ENCODE measurements around the gene CARS2.

Gene CARS2

DNA sequence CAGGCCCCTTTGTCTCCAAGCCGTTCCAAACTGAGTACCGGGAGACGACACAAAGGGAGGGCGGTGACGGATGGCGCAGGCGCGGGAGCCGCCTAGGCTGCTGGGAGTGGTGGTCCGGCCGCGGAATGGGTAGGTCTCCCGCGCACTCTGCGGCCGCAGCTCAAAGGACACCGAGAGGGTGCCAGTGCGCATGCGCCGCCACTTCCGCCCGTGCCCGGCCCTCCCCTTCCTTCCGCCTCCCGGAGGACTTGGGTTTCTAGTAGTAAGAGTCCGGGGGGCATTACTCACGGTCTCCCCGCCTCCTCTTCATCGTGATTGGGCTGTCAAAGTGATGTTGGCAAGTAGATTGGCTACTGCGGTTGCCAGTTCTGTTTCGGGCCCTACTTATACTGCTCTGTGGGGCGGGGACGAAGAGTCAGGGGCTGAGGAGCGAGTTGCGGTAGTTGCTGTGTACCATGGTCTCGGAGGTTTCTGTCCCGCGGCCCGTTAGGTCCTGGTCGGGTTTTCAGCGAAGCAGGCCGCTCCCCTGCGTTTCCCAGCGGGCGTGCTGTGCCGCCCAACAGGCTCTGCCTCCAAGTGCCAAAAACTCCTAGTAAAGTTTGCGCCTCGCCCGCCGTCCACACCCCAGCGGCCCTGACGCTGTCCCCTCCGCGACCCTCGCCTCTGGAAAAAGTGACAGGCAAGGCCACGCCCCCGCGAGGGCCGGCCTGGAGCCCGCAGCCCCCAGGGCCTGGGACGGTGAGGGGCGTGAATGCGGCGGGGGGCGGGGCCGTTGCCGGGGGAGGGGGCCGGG is 7.1 kb upstream of the CARS2 start:
- Histone ChIP-seq H2BK5ac (ENCODE audit: low read depth, low read length, poor library complexity) (peak overlapping the region; percentile 98), H2BK120ac (ENCODE audit: insufficient read depth, low read length, poor library complexity) (peak overlapping the region; percentile 98), H3K79me2 (ENCODE audit: control insufficient read depth, insufficient read depth, low read length, poor library complexity) (peaks cover 28% of the 10 kb centered on the region), H3K14ac (ENCODE audit: low read length) (peak overlapping the region; percentile 99), H3K4me1 (ENCODE audit: control insufficient read depth in 1 of 2, insufficient read depth in 2 of 2, low read length in 2 of 2) (peaks cover 0 to 3% of the 10 kb centered on the region in 2 experiments), H2BK12ac (ENCODE audit: low read length) (peak overlapping the region; percentile 66), H3K23ac (ENCODE audit: low read length) (peak overlapping the region; percentile 47), H3K79me1 (ENCODE audit: low read length) (peaks cover 28% of the 10 kb centered on the region), H3K18ac (ENCODE audit: low read length) (peak overlapping the region; percentile 99), H3K4ac (ENCODE audit: low read depth, low read length) (peak overlapping the region; percentile 88), H3K27ac (ENCODE audit: low read depth, low read length) (peak overlapping the region; percentile 99), H2AK5ac (ENCODE audit: low read length) (peak overlapping the region; percentile 99), H3K27me3 (ENCODE audit: insufficient read depth, low read length) (no peaks in the 10 kb centered on the region), H2AFZ (ENCODE audit: insufficient read depth, low read length, poor library complexity) (peak overlapping the region; percentile 96), H3K4me2 (ENCODE audit: low read length) (peak overlapping the region; percentile 99), H4K8ac (ENCODE audit: low read depth, low read length) (peak overlapping the region; percentile 95), H3K9me3 (ENCODE audit: insufficient read depth, low read depth, low read length) (no peaks in the 10 kb centered on the region), H3K36me3 (ENCODE audit: control insufficient read depth in 1 of 2, insufficient read depth in 2 of 2, low read length in 2 of 2) (no peaks in the 10 kb centered on the region), H3K4me3 (ENCODE audit: low read depth, low read length) (peak overlapping the region; percentile 89), H3K9ac (ENCODE audit: low read length) (peak overlapping the region; percentile 100), H4K91ac (ENCODE audit: low read depth, low read length) (peak overlapping the region; percentile 99), H4K12ac (ENCODE audit: low read depth, low read length) (peak overlapping the region; percentile 95)
- no CpG with 5 or more reads among the region's 68 CpGs for WGBS (ENCODE audit: extremely low coverage, insufficient coverage, insufficient read length)
- peak; percentile 99 to 100 for DNase-seq

GRCh38 chr13:110712081-110712848 is 6.3 kb upstream of the CARS2 start:
- H3K27ac ChIP-seq (ENCODE audit: low read depth, low read length), result peak overlapping the region; percentile 95
- H3K9ac ChIP-seq (ENCODE audit: low read length), result peak overlapping the region; percentile 100
- peak overlapping the region; percentile 88 for H3K4ac ChIP-seq (ENCODE audit: low read depth, low read length)
- peak overlapping the region; percentile 96 for H2AFZ ChIP-seq (ENCODE audit: insufficient read depth, low read length, poor library complexity)
- H3K36me3 ChIP-seq (ENCODE audit: control insufficient read depth in 1 of 2, insufficient read depth in 2 of 2, low read length in 2 of 2), result no peaks in the 10 kb centered on the region
- peak overlapping the region; percentile 89 for H3K4me3 ChIP-seq (ENCODE audit: low read depth, low read length)
- H3K4me2 ChIP-seq (ENCODE audit: low read length), result peak overlapping the region; percentile 90
- H3K23ac ChIP-seq (ENCODE audit: low read length), result peak overlapping the region; percentile 47
- H3K79me1 ChIP-seq (ENCODE audit: low read length), result peaks cover 28% of the 10 kb centered on the region
- peak overlapping the region; percentile 97 for H4K91ac ChIP-seq (ENCODE audit: low read depth, low read length)
- H3K18ac ChIP-seq (ENCODE audit: low read length), result peak overlapping the region; percentile 77
- peak overlapping the region; percentile 88 for H2BK120ac ChIP-seq (ENCODE audit: insufficient read depth, low read length, poor library complexity)
- DNase-seq, result peak; percentile 82 to 93
- no CpG with 5 or more reads among the region's 58 CpGs for WGBS (ENCODE audit: extremely low coverage, insufficient coverage, insufficient read length)
- H3K4me1 ChIP-seq (ENCODE audit: control insufficient read depth in 1 of 2, insufficient read depth in 2 of 2, low read length in 2 of 2), result peaks cover 0 to 3% of the 10 kb centered on the region in 2 experiments
- H4K12ac ChIP-seq (ENCODE audit: low read depth, low read length), result peak overlapping the region; percentile 86
- peak overlapping the region; percentile 90 for H3K14ac ChIP-seq (ENCODE audit: low read length)
- H4K8ac ChIP-seq (ENCODE audit: low read depth, low read length), result peak overlapping the region; percentile 89
- H2AK5ac ChIP-seq (ENCODE audit: low read length), result peak overlapping the region; percentile 31
- H3K27me3 ChIP-seq (ENCODE audit: insufficient read depth, low read length), result no peaks in the 10 kb centered on the region
- peaks cover 26% of the 10 kb centered on the region for H3K79me2 ChIP-seq (ENCODE audit: control insufficient read depth, insufficient read depth, low read length, poor library complexity)
- H2BK12ac ChIP-seq (ENCODE audit: low read length), result no peak overlapping the region
- H3K9me3 ChIP-seq (ENCODE audit: insufficient read depth, low read depth, low read length), result no peaks in the 10 kb centered on the region
- peak overlapping the region; percentile 94 for H2BK5ac ChIP-seq (ENCODE audit: low read depth, low read length, poor library complexity)

DNA sequence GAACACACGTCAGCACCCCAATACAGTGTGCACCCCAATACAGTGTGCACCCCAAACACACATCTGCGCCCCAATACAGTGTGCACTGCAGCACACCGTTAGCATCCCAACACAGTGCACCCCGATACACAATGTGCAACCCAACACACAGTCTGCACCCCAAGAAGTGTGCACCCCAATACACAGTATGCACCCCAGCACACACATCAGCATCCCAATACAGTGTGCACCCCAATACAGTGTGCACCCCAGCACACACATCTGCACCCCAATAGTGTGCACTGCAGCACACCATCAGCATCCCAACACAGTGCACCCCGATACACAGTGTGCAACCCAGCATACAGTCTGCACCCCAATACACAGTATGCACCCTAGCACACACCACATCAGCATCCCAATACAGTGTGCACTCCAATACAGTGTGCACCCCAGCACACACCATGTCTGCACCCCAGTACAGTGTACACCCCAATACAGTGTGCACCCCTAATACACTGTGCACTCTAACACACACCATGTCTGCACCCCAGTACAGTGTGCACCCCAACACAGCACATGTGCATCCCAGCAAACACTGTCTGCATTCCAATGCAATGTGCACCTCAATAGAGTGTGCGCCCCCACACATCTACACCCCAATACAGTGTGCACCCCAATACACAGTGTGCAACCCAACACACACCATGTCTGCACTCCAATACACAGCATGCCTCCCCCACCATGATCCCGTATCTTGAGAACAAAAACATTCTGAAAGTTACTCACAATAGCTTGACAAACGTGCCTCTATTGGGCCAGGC is 855 bp upstream of the CARS2 start:
- H2AK5ac ChIP-seq (ENCODE audit: low read length), result no peak overlapping the region
- peak overlapping the region; percentile 86 for H3K4me2 ChIP-seq (ENCODE audit: low read length)
- peaks cover 3% of the 10 kb centered on the region for H3K79me1 ChIP-seq (ENCODE audit: low read length)
- H3K9ac ChIP-seq (ENCODE audit: low read length), result peak overlapping the region; percentile 75
- peaks cover 7% of the 10 kb centered on the region for H3K9me3 ChIP-seq (ENCODE audit: insufficient read depth, low read depth, low read length)
- H4K8ac ChIP-seq (ENCODE audit: low read depth, low read length), result peak overlapping the region; percentile 5
- H3K4me1 ChIP-seq (ENCODE audit: control insufficient read depth in 1 of 2, insufficient read depth in 2 of 2, low read length in 2 of 2), result peaks cover 3 to 13% of the 10 kb centered on the region in 2 experiments
- no CpG with 5 or more reads among the region's 8 CpGs for WGBS (ENCODE audit: extremely low coverage, insufficient coverage, insufficient read length)
- H3K4ac ChIP-seq (ENCODE audit: low read depth, low read length), result no peak overlapping the region
- H3K18ac ChIP-seq (ENCODE audit: low read length), result no peak overlapping the region
- H2BK5ac ChIP-seq (ENCODE audit: low read depth, low read length, poor library complexity), result no peak overlapping the region
- peaks cover 0 to 6% of the 10 kb centered on the region in 2 experiments for H3K36me3 ChIP-seq (ENCODE audit: control insufficient read depth in 1 of 2, insufficient read depth in 2 of 2, low read length in 2 of 2)
- peak overlapping the region; percentile 21 for H3K27ac ChIP-seq (ENCODE audit: low read depth, low read length)
- H3K27me3 ChIP-seq (ENCODE audit: insufficient read depth, low read length), result no peaks in the 10 kb centered on the region
- peaks cover 3% of the 10 kb centered on the region for H3K79me2 ChIP-seq (ENCODE audit: control insufficient read depth, insufficient read depth, low read length, poor library complexity)
- peak overlapping the region; percentile 100 for H3K23ac ChIP-seq (ENCODE audit: low read length)
- no peak overlapping the region for H2BK120ac ChIP-seq (ENCODE audit: insufficient read depth, low read length, poor library complexity)
- H3K14ac ChIP-seq (ENCODE audit: low read length), result peak overlapping the region; percentile 12
- H3K4me3 ChIP-seq (ENCODE audit: low read depth, low read length), result peak overlapping the region; percentile 73
- peak; percentile 42 to 68 for DNase-seq
- H2BK12ac ChIP-seq (ENCODE audit: low read length), result no peak overlapping the region
- no peak overlapping the region for H4K91ac ChIP-seq (ENCODE audit: low read depth, low read length)
- no peak overlapping the region for H2AFZ ChIP-seq (ENCODE audit: insufficient read depth, low read length, poor library complexity)
- no peak overlapping the region for H4K12ac ChIP-seq (ENCODE audit: low read depth, low read length)

- H3K27me3 ChIP-seq (ENCODE audit: insufficient read depth, low read length), result no peaks in the 10 kb centered on the region
- H3K14ac ChIP-seq (ENCODE audit: low read length), result peak overlapping the region; percentile 80
- H2AFZ ChIP-seq (ENCODE audit: insufficient read depth, low read length, poor library complexity), result peak overlapping the region; percentile 95
- peaks cover 7% of the 10 kb centered on the region for H3K9me3 ChIP-seq (ENCODE audit: insufficient read depth, low read depth, low read length)
- H3K23ac ChIP-seq (ENCODE audit: low read length), result no peak overlapping the region
- H3K79me1 ChIP-seq (ENCODE audit: low read length), result peaks cover 3% of the 10 kb centered on the region
- peak overlapping the region; percentile 31 for H2AK5ac ChIP-seq (ENCODE audit: low read length)
- WGBS (ENCODE audit: extremely low coverage, insufficient coverage, insufficient read length), result no CpG with 5 or more reads among the region's 12 CpGs
- H2BK5ac ChIP-seq (ENCODE audit: low read depth, low read length, poor library complexity), result peak overlapping the region; percentile 71
- peak overlapping the region; percentile 90 for H4K91ac ChIP-seq (ENCODE audit: low read depth, low read length)
- peak overlapping the region; percentile 54 for H3K27ac ChIP-seq (ENCODE audit: low read depth, low read length)
- peak overlapping the region; percentile 96 for H3K18ac ChIP-seq (ENCODE audit: low read length)
- peak overlapping the region; percentile 91 for H3K9ac ChIP-seq (ENCODE audit: low read length)
- peak overlapping the region; percentile 87 for H3K4me3 ChIP-seq (ENCODE audit: low read depth, low read length)
- peak overlapping the region; percentile 68 for H2BK120ac ChIP-seq (ENCODE audit: insufficient read depth, low read length, poor library complexity)
- peaks cover 3% of the 10 kb centered on the region for H3K79me2 ChIP-seq (ENCODE audit: control insufficient read depth, insufficient read depth, low read length, poor library complexity)
- peak overlapping the region; percentile 91 for H4K8ac ChIP-seq (ENCODE audit: low read depth, low read length)
- peak in 1 of 2 donors; percentile 25 for DNase-seq
- peak overlapping the region; percentile 84 for H3K4ac ChIP-seq (ENCODE audit: low read depth, low read length)
- H3K36me3 ChIP-seq (ENCODE audit: control insufficient read depth in 1 of 2, insufficient read depth in 2 of 2, low read length in 2 of 2), result peaks cover under 1 to 14% of the 10 kb centered on the region in 2 experiments
- peak overlapping the region; percentile 94 for H3K4me2 ChIP-seq (ENCODE audit: low read length)
- H2BK12ac ChIP-seq (ENCODE audit: low read length), result no peak overlapping the region
- H4K12ac ChIP-seq (ENCODE audit: low read depth, low read length), result peak overlapping the region; percentile 92
- peaks cover 3 to 11% of the 10 kb centered on the region in 2 experiments for H3K4me1 ChIP-seq (ENCODE audit: control insufficient read depth in 1 of 2, insufficient read depth in 2 of 2, low read length in 2 of 2)
Measured at GRCh38 chr13:110705356-110705825, 525 bp downstream of the CARS2 start.

All from trophoblast cell (in vitro differentiated cells and primary cell).